RCC 7860 (cell line): ENCODE measurements around the gene OSBPL8.
"Not testable (repeated sequence)": the region's sequence is repeated elsewhere in the genome, so short reads cannot be mapped to it uniquely, and the experiment has no call there.

ENCODE experiments used
- DNase-seq: peaks from one replicate; pipeline ENCODE4 v3.0.0-alpha.2; 2015; ENCODE audit warnings: low spot score
- FAIRE-seq: peaks from 2 replicates; lab custom pipeline; 2012; peaks lifted over from hg19 to GRCh38; lab: Jason Lieb, UNC

The OSBPL8 gene

DNA sequence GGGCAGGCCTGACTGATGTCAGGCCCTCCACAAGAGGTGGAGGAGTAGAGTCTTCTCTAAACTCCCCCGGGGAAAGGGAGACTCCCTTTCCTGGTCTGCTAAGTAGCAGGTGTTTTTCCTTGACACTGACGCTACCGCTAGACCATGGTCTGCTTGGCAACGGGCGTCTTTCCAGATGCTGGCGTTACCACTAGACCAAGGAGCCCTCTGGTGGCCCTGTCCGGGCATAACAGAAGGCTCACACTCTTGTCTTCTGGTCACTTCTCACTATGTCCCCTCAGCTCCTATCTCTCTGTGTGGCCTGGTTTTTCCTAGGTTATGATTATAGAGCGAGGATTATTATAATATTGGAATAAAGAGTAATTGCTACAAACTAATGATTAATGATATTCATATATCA is 86.7 kb downstream of the OSBPL8 start:
- not testable (repeated sequence) for DNase-seq, FAIRE-seq

DNA sequence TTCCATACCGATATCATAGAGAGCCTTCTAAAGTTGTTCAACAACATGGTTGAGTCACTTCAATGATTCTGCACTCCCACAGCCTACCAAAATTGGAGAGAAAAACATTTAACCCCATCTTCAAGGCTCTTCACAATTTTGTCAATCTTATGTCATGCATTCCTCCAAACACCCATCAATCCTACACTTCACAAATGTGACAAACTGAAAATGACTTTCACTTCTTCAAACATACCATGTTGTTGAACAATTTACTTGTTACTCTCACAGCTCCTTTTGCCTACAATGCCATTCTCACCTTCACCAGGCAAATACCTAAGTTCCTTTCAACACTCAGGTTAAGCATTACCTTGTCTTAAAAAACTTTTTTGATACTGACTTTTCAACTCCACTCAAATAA is 88.0 kb downstream of the OSBPL8 start:
- DNase-seq: no peak
- FAIRE-seq: no peak

DNA sequence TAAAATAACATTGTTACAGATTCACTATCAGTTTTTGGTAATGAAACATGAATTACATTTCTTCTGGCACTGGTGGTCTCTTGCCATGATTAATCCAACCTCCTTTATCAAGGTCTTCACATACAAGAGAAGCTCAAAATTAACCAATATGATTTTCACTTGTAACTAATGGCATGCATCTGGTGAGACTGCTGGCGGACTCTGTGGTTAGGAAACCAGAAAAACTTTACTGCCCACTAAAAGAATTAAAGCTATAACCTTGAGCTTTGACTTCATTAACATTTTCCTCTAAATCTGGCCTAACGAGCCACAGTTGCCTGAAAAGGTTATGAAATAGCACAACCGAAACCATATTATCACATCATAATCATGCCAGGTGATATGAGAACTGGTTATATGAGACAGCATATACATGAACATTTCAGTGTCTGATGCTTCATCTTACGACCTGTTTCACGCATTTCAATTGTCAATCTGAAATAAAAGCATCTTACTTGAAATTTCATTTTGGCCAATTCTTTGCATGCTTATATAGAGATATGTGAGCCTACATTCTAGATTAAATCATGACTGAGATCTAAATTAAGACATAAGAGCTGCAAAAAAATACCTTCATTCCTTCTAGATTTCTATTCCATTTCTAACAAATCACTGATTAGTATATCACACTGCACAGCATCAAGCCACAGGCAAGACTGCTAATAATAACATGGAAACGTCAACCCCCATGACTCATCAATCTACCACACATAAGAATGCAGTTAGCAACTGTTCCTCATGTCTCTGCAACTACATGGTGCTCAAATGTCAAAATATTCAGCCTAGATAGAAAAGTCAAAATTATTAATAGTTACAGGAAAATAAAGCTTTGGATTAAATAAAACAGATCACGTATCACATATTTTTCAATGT is 89.3 kb downstream of the OSBPL8 start:
- peak; percentile 72 for DNase-seq
- FAIRE-seq: peak; percentile 86

DNA sequence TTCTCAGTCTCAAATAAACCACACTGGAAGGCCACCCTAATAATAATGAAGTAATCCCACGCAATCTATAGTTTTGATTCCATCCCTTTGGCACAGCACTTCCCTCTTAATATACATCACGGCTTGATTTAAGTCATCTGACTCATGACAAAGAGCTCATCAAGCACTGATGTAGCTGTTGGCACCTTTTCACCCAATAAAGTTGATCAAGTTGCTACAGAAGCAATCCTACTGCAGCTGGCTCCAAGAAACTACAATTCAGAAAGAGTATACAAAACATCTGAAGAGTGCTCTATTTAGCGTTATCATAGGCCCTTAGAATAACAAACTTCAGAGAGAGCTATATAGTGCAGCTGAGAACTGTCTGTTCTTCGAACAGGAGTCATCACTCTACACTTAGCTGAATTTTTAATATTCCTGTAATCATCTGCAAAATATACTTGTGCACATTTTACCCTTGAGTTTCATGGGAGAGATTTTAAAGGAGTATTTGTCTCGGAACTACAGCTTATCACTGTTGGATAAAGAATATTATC is 94.9 kb downstream of the OSBPL8 start:
- no peak for FAIRE-seq
- DNase-seq: no peak

DNA sequence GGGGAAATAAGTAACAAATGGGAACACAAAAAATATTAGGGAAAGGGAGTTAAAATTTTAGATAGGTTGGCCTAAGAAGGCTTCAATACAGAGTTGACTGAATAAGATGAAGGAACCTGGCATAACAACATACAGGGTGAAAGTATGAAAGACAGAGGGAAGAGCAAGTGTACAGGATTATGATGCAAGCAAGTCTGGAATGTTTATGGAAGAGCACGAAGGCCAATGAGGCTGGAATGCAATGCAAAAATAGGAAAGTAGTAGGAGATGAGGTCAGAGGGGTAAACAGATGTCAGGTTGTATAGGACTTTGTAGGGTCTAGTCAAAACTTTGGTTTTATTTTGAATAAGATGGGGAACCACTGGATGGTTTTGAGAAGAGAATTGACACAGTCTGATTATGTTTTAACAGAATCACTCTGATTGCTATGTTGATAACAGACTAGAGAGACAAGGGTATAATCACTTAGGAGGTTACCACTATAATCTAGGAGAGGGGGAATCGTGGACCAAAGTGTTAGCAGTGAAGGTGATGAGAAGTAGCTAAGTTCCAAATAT is 96.8 kb downstream of the OSBPL8 start:
- DNase-seq (no peak), FAIRE-seq (no peak)

DNA sequence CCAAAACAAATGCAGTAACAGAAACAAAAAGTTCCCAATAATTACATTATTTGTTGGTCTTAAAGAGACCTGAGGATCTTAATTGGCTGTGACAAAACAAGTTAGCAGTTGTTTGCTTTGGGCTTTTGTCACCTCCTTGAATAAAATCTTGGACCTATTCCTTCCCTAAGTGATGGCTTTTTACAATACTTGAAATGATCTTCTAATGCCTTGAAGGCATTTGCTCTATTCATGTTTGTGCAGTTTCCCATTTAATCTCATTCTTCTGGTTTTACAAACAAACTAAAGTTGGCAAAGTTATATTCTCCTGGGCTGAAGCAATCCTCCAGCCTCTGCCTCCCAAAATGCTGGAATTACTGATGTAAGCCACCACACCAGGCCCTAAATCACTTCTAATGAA is 98.8 kb downstream of the OSBPL8 start:
- FAIRE-seq (no peak), DNase-seq (no peak)

DNA sequence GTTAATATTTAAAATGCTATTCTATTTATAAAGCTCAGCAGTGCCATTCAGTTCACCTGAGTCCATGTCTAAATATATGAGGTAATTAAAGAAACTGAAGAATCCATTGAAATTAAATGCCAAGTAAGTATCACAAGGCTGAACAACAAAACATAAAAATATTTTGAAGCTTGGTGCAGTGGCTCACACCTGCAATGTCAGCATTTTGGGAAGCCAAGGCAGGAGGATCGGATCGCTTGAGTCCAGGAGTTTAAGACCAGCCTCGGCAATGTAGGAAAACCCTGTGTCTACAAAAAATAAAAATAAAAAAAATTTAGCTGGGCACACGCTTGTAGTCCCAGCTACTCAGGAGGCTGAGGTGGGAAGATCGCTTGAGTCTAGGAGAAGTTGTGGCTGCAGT is 101.8 kb downstream of the OSBPL8 start:
- no peak for FAIRE-seq

DNA sequence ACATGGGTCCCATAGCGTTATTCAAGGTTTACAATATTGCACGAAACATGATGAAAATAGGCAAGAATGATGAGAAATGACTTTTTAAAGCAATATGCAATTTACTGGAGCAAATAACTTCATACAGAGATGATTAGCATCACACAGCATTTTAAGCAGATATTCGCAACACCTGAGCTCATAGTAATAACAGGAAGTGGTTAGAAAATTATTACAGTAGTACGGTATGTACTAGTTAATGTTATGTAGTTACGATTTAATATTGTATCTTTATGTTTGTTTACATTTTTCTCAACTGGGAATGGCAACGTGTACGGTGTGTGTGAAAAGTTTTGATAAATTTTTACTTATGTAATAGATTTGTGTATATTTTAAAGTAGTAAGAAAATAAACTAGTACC is 102.6 kb downstream of the OSBPL8 start:
- no peak for DNase-seq
- FAIRE-seq: no peak

More for the DNA sequence above, 101.8 kb downstream of the OSBPL8 start:
- no peak for DNase-seq

DNA sequence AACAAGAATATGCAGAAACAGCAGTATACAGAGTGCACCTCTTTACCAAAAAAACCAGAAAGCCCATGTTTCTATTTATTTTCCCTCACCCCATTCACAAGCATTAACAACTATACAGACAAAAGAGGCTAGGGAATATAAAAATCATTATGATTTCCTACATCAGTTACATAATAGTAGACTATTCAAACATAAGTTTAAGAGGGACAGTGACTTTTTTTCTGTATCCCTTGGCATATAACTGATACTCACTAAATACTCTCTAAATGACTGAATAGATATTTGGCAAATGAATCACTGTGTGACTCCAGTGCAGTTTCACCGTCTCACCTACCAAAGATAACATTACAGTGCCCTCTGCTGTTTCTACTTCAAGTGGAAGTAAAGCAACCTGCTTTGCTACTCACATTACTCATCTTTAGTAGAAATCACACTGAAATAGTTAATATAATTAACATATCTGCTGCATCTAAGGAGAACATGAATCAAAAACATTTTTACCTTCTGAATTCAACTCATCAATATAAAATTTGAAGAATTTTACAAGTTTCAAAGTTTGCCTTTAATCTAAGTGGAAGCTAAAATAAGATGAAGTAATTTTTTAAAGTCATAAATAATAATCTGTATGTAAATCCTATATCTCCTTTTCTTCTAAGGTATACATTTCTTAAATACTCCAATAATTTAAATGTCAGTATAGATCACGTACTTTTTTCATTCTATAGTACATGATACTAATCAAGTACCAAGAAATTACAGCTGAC is 103.8 kb downstream of the OSBPL8 start:
- DNase-seq (peak; percentile 88), FAIRE-seq (peak; percentile 96)

DNA sequence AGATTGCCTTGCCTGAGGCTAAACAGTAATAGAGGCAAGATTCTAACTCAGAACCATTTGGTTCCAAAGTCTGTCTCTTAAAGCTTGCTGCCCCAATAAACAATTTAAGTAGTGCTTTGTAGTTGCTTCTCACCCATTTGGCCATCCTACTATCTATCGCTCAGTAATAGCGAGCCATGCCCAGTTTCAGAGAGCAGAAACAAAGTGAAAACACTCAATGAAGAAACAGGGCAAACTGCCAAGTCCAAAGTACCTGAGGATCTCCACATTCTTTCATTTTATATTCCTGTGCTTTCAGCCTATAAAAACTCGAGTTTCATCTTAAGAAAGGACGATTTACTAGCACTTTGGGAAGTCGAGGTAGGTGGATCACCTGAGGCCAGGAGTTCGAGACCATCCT is 108.0 kb downstream of the OSBPL8 start:
- FAIRE-seq (no peak), DNase-seq (no peak)

DNA sequence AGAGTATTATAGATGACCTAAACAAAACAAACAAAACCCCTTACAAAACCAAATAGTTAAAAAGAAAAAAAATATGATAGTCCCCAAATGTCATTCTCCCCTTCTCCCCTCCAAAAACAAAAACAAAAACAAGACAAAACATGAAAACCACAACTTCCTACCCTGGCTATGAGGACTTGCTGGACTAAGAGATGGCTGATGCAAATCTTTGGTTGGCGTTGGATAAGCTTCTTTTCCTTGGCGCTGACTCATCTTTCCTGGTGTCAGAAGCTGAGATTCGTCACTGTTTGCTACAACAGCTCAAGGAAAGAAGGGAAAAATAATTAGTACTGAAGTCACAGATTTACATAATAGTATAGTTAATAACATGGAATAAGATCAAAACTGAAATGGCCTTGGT is 108.9 kb downstream of the OSBPL8 start:
- FAIRE-seq (peak; percentile 81), DNase-seq (peak; percentile 57)

DNA sequence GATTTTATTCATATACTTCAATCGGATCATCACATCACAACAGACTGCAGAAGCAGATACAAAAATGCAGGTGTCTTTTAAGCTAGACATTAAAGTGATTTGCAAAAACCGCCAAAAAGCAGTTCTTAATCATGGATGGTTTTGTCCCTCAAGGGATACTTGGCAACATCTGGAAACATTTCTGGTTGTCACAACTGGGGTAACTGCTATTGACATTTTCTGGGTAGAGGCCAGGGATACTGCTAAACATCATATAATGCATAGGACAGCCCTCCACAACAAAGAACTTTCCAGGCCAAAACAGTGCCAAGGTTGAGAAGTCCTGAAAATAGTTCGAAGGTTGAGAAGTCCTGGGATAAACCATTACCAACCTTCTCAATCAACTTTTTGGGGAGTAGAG is 109.6 kb downstream of the OSBPL8 start:
- DNase-seq (no peak), FAIRE-seq (no peak)

DNA sequence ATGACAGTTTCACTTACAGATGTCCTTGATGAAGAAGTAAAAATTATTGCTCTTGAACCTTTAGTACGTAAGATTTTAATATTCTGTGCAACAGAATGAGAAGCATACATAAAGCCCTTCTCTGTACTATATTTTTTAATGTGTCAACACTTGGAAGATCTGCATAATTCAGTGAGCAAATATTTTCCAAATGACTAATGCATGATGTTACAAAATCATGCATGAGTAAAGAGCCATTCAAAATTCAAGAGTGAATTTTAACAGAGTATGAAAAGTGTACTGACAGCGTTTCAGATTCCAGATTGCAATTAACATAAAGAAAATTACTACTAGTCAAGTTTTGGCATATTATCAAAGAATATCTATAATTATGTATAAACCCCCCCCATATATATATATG is 110.0 kb downstream of the OSBPL8 start:
- peak; percentile 47 for FAIRE-seq
- no peak for DNase-seq

DNA sequence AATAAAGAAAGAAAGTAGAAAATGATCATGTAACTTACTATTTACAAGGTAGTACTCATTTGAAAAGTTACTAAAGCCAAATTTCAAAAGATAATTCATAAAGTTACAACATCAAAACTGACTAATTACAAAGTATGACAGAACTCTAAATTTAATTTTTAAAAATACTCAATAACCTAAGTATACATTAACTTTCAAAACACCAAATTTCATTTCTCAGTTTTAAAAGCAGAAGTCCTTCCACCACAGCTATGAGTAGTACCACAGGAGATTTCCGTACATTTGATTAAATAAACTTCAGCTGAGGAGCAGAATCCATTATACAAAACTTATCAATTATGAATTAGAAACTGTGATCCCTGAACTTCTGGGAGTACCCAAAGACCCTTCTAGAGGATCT is 110.6 kb downstream of the OSBPL8 start:
- DNase-seq (no peak), FAIRE-seq (no peak)

DNA sequence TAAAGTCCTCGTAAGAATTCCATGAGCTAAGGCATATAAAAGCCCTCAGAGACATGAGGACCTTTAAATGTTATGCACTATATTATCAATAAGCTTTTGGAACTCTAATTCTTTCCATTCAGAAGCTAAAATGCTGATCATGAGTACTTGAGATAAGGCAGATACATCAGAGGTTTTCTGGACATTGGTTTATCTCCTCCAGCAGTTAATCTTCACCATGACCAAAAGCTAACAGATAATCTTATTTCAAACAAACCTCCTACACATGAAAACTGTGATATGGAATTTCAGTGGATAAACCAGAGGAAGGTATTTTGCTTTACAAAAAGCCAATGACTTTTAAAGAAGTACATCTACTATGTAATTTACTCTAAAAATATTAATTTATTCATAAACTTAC is 113.5 kb downstream of the OSBPL8 start:
- DNase-seq (no peak), FAIRE-seq (no peak)

DNA sequence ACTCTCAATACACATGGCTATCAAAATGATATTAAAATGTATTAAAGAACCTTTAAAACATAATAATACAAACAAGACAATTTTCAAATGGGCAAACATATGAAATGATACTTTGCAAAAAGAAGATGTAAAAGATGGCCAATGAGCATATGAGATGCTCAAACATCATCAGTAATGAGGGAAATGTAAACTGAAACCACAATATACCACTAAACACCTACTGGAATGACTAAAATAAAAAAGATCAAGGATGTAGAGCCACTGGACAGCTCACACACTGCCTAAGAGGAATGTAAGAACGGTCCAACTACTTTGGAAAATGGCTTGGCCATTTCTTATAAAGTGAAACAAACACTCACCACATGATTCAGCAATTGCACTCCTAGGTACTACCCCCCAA is 114.1 kb downstream of the OSBPL8 start:
- FAIRE-seq: no peak
- no peak for DNase-seq

DNA sequence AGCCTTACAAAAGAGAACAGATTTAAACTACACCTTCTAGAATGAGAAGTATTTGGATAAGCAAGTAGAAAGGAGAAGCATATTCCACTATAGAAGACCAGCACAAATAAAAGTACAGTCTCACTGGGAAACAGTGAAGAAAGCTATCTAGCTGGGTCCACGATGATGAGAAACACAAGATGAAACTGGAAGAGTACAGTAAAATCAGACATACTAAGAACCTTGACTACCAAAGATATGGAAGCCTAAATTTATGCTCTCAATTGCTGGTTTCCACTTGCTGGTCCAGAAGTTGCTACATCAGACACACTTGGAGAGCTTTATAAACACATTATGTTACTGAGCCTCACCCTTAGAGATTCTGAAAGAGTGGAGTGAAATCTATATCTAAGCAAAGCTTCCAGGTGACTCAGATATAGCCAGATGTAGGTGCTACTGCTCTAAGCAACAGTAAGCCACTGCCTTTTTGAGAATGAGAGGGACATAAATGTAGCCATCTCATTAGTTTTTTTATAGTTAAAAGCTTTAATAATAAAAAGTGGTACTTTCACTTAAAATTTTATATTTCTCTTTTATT is 115.1 kb downstream of the OSBPL8 start:
- no peak for FAIRE-seq
- no peak for DNase-seq

DNA sequence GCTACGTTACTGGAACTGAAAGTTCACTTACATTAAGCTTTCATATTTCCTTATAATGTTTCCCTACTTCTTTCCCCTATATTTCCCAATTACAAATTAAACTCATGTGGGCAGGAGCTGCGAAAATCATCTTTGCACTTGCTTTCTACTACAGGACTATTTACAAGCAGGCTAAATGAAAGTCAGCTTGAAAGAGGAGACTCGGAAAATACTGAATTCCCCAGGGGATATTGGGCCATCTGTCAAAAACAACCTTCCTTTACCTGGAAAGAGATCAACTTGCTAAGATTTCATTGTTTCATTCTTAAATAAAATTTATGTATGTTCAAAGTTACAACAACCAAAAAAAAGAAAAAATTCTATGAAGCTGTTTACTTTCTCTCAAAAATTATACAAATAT is 118.6 kb downstream of the OSBPL8 start:
- DNase-seq (no peak), FAIRE-seq (no peak)

DNA sequence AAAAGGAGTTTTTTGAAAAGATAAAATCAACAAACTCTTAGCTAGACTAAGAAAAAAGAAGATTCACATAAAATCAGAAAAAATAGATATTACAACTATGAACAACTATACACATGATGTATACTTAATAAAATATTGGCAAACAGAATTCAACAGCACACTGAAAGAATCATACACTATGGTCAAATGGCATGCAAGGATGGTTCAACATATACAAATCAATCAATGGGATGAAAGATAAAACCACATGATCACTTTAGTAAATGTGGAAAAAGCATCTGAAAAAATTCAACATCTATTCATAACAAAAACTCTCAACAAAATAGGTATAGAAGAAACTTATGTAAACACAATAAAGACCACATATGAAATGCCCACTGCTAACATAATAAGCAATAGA is 126.8 kb downstream of the OSBPL8 start:
- DNase-seq: no peak
- FAIRE-seq: no peak

DNA sequence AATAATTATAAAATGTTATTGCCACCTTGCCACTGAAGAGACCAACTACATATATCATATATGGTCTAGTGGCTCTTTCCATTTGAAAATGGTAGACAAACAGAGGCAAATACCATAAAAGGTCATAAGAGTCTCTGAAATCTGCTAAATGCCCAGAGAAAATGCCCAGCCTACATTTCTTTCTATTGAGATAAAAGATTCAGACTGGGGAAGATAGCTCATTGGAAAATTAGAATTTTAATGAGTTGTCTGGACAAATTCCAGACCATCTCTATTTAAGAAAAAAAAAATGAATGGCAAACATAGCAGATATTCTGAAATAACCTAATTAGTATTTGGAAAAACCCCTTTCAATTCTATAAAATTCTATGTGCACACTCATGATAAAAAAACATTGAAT is 131.5 kb downstream of the OSBPL8 start:
- DNase-seq (no peak), FAIRE-seq (no peak)

DNA sequence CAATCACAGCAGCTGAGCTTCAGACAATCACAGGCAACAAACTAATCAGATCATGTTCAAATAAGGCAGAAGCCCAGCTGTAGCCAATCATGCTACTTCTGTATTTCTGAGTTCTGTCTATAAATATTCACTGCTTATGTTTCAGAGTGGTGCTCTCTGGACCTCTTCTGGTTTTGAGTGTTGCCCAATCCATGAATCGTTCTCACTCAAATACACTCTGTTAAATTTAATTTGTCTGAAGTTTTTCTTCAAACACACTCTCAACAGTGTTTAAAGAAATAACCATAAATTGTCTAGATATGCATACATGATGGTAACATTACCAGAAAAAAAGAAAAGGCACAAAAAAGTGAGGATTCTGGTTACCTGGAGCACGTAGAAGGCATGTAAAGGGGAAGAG is 133.4 kb downstream of the OSBPL8 start:
- no peak for DNase-seq

More for the DNA sequence above, 133.4 kb downstream of the OSBPL8 start:
- no peak for FAIRE-seq
